H9 (cell line): ENCODE data around the gene GFPT2. TPM values are rescaled to one million over a fixed set of nuclear protein-coding genes. Genes with fewer than 3 reads are reported as not detected.
A peak's percentile ranks its signal among the peaks of the same experiment; 100 is the strongest.

Experiments
- DNase-seq: peaks from one replicate; pipeline ENCODE4 v3.0.0-alpha.2; 2017
- H2AFZ ChIP-seq: one replicate; pipeline ENCODE4 v1.6.1; 2013; ENCODE audit warnings: mild to moderate bottlenecking, low read length, control low read depth, moderate library complexity
- H2AK5ac ChIP-seq: 2 replicates; pipeline ENCODE4 v1.6.1; 2013; ENCODE audit warnings: low read length, control low read depth, mixed read lengths; ENCODE audit not compliant: insufficient read length
- H2BK120ac ChIP-seq: one replicate; pipeline ENCODE4 v1.6.1; 2013; ENCODE audit warnings: low read depth, mild to moderate bottlenecking, low read length, control low read depth, inconsistent platforms; ENCODE audit not compliant: poor library complexity, severe bottlenecking
- H2BK12ac ChIP-seq: 2 replicates; pipeline ENCODE4 v1.6.1; 2013; ENCODE audit warnings: low read length, control low read depth, mixed read lengths, low read depth; ENCODE audit not compliant: insufficient read length
- H2BK15ac ChIP-seq: 2 replicates; pipeline ENCODE4 v1.6.1; 2013; ENCODE audit warnings: low read depth, low read length, control low read depth
- H2BK20ac ChIP-seq: one replicate; pipeline ENCODE4 v1.6.1; 2013; ENCODE audit warnings: low read depth, mild to moderate bottlenecking, low read length, control low read depth, inconsistent platforms; ENCODE audit not compliant: poor library complexity, severe bottlenecking
- H2BK5ac ChIP-seq: 2 replicates; pipeline ENCODE4 v1.6.1; 2013; ENCODE audit warnings: low read length, control low read depth, mixed read lengths; ENCODE audit not compliant: insufficient read length
- H3K14ac ChIP-seq: 2 replicates; pipeline ENCODE4 v1.6.1; 2013; ENCODE audit warnings: low read length, control low read depth; ENCODE audit not compliant: insufficient read depth
- H3K18ac ChIP-seq: 2 replicates; pipeline ENCODE4 v1.6.1; 2013; ENCODE audit warnings: low read depth, mild to moderate bottlenecking, mixed read lengths, low read length, control low read depth; ENCODE audit not compliant: insufficient read length
- H3K23ac ChIP-seq: 2 replicates; pipeline ENCODE4 v1.6.1; 2013; ENCODE audit warnings: low read length, control low read depth, mixed read lengths, low read depth; ENCODE audit not compliant: insufficient read length
- H3K23me2 ChIP-seq: 2 replicates; pipeline ENCODE4 v1.6.1; 2013; ENCODE audit warnings: low read depth, mild to moderate bottlenecking, mixed read lengths, low read length, control low read depth; ENCODE audit not compliant: insufficient read length, poor library complexity, severe bottlenecking
- H3K27ac ChIP-seq: 2 replicates; pipeline ENCODE4 v1.5.1; 2013; ENCODE audit warnings: low read length, control low read depth, mixed read lengths, low read depth; ENCODE audit not compliant: insufficient read length
- H3K27me3 ChIP-seq: 2 replicates; pipeline ENCODE4 v1.6.1; 2013; ENCODE audit warnings: low read length, control low read depth, inconsistent platforms; ENCODE audit not compliant: insufficient read depth
- H3K4ac ChIP-seq: 2 replicates; pipeline ENCODE4 v1.6.1; 2013; ENCODE audit warnings: low read depth, mild to moderate bottlenecking, control low read depth, inconsistent platforms, low read length, moderate library complexity
- H3K4me1 ChIP-seq: 2 replicates; pipeline ENCODE4 v1.6.1; 2013; ENCODE audit warnings: low read length, control low read depth, inconsistent platforms; ENCODE audit not compliant: insufficient read depth
- H3K4me2 ChIP-seq: 2 replicates; pipeline ENCODE4 v1.6.1; 2013; ENCODE audit warnings: low read length, control low read depth, mixed read lengths; ENCODE audit not compliant: insufficient read length, insufficient read depth
- H3K56ac ChIP-seq: 2 replicates; pipeline ENCODE4 v1.6.1; 2013; ENCODE audit warnings: low read depth, mild to moderate bottlenecking, mixed read lengths, low read length, control low read depth; ENCODE audit not compliant: insufficient read length
- H3K79me1 ChIP-seq: 2 replicates; pipeline ENCODE4 v1.6.1; 2013; ENCODE audit warnings: low read depth, mild to moderate bottlenecking, moderate library complexity, low read length, control low read depth, inconsistent platforms; ENCODE audit not compliant: insufficient read depth, poor library complexity, severe bottlenecking
- H3K79me2 ChIP-seq: 2 replicates; pipeline ENCODE4 v1.6.1; 2013; ENCODE audit warnings: low read length, control low read depth, inconsistent platforms; ENCODE audit not compliant: insufficient read depth
- H3K9ac ChIP-seq: 2 replicates; pipeline ENCODE4 v1.6.1; 2013; ENCODE audit warnings: low read length, control low read depth, mixed read lengths; ENCODE audit not compliant: insufficient read length; ENCODE audit errors: extremely low read depth
- H3K9me3 ChIP-seq: one replicate; pipeline ENCODE4 v1.6.1; 2013; ENCODE audit warnings: low read depth, low read length, inconsistent platforms; ENCODE audit not compliant: control insufficient read depth
- H3T11ph ChIP-seq: one replicate; pipeline ENCODE4 v1.6.1; 2013; ENCODE audit warnings: mild to moderate bottlenecking, low read length, control low read depth, inconsistent platforms
- H4K20me1 ChIP-seq: one replicate; pipeline ENCODE4 v1.6.1; 2013; ENCODE audit not compliant: control insufficient read depth, insufficient read length, insufficient read depth
- H4K5ac ChIP-seq: 2 replicates; pipeline ENCODE4 v1.6.1; 2013; ENCODE audit warnings: low read depth, mild to moderate bottlenecking, mixed read lengths, low read length, control low read depth; ENCODE audit not compliant: insufficient read length
- H4K8ac ChIP-seq: replicated peaks from 2 replicates; pipeline ENCODE4 v1.6.1; 2013; ENCODE audit warnings: low read length, control low read depth, mixed read lengths, low read depth; ENCODE audit not compliant: insufficient read length
- H4K91ac ChIP-seq: 2 replicates; pipeline ENCODE4 v1.6.1; 2013; ENCODE audit warnings: low read depth, mild to moderate bottlenecking, moderate library complexity, mixed read lengths, low read length, control low read depth; ENCODE audit not compliant: insufficient read length
- H3K27ac Mint-ChIP-seq, 3 experiments: 2 replicates in 2 of 3; 3 replicates in 1 of 3; pipeline ENCODE4 v1.8.0; 2020 to 2021; ENCODE audit warnings: mixed read lengths in 3 of 3, mild to moderate bottlenecking in 1 of 3, moderate library complexity in 1 of 3
- H3K27me3 Mint-ChIP-seq: 2 replicates; pipeline ENCODE4 v1.8.0; 2021; ENCODE audit warnings: low read depth, mild to moderate bottlenecking, moderate library complexity, mixed read lengths
- H3K36me3 Mint-ChIP-seq, 3 experiments: 2 replicates in 2 of 3; 3 replicates in 1 of 3; pipeline ENCODE4 v1.8.0; 2020 to 2021; ENCODE audit warnings: low read depth in 3 of 3, mixed read lengths in 3 of 3; ENCODE audit not compliant: insufficient read depth in 1 of 3
- H3K4me1 Mint-ChIP-seq, 2 experiments: 2 replicates each; pipeline ENCODE4 v1.8.0; 2020; ENCODE audit warnings: mixed read lengths in 2 of 2
- H3K4me3 Mint-ChIP-seq, 2 experiments: 2 replicates in 1 of 2; 3 replicates in 1 of 2; pipeline ENCODE4 v1.8.0; 2020 to 2021; ENCODE audit warnings: mild to moderate bottlenecking in 2 of 2, mixed read lengths in 2 of 2, moderate library complexity in 1 of 2
- H3K9me3 Mint-ChIP-seq, 2 experiments: 2 replicates in 1 of 2; 3 replicates in 1 of 2; pipeline ENCODE4 v1.8.0; 2020; ENCODE audit warnings: mild to moderate bottlenecking in 2 of 2, mixed read lengths in 2 of 2, moderate library complexity in 1 of 2
- WGBS: extraction: QIAGEN DNeasy Blood & Tissue Kit; methylation state at CpG from one replicate; pipeline ENCODE4 v1.1.7; 2013; ENCODE audit warnings: missing lambda C conversion rate, low lambda C conversion rate, mixed read lengths; ENCODE audit not compliant: insufficient read length; ENCODE audit errors: extremely low coverage; 5-methylcytosine and 5-hydroxymethylcytosine counted together
- total RNA-seq: library from RNA; stranded (reverse); gene quantifications from 2 replicates; pipeline ENCODE4 v1.2.1, GENCODE V29; 2021
- TF ChIP-seq, protein P1 (sequence below): fragments of 200-600 bp; sonication (generic); conservative IDR thresholded peaks from 3 replicates; pipeline ENCODE4 v1.8.0; 2021; ENCODE audit warnings: antibody characterized with exemption, mild to moderate bottlenecking

The GFPT2 gene
- total RNA-seq, 1 experiment from 2014 or later, result 89.8 TPM

DNA sequence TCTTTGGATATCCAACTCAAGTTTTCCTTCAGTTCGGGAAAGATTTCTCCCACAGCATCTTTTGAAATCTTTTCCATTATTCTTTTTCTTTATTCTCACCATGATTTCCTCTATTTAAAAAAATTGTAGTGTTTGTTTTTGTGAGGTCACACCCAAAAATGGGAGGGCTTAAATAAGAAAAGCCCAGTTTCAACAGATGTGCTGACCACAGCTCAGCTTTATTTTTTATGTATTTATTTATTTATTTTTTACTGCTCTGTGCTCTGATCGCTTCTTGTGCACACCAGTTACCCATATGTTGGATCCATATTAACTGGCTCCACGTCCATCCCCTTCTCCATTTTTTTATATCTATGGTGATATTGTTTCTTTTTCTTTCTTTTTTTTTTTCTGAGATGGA lies 20.3 kb downstream of the GFPT2 start:
- Mint-ChIP-seq H3K27me3 (no peaks in the 10 kb centered on the region), H3K36me3 (peaks cover 82 to 90% (median 87%) of the 10 kb centered on the region in 3 experiments), H3K4me3 (no peak overlapping the region), H3K4me1 (peaks cover 22 to 28% of the 10 kb centered on the region in 2 experiments), H3K9me3 (peaks cover 3 to 7% of the 10 kb centered on the region in 2 experiments; a peak in 3 of 5 replicates), H3K27ac (peak overlapping the region in 2 of 3 experiments; percentile 64 to 98; a peak in 3 of 7 replicates)
- H3K23me2 ChIP-seq, result no peaks in the 10 kb centered on the region
- H4K20me1 ChIP-seq, result no peaks in the 10 kb centered on the region
- WGBS, result no CpG with 5 or more reads among the region's 3 CpGs
- no peak overlapping the region for H4K8ac ChIP-seq
- H3K23ac ChIP-seq, result no peak overlapping the region
- no peak overlapping the region for H2AFZ ChIP-seq
- TF ChIP-seq, protein P1, sequence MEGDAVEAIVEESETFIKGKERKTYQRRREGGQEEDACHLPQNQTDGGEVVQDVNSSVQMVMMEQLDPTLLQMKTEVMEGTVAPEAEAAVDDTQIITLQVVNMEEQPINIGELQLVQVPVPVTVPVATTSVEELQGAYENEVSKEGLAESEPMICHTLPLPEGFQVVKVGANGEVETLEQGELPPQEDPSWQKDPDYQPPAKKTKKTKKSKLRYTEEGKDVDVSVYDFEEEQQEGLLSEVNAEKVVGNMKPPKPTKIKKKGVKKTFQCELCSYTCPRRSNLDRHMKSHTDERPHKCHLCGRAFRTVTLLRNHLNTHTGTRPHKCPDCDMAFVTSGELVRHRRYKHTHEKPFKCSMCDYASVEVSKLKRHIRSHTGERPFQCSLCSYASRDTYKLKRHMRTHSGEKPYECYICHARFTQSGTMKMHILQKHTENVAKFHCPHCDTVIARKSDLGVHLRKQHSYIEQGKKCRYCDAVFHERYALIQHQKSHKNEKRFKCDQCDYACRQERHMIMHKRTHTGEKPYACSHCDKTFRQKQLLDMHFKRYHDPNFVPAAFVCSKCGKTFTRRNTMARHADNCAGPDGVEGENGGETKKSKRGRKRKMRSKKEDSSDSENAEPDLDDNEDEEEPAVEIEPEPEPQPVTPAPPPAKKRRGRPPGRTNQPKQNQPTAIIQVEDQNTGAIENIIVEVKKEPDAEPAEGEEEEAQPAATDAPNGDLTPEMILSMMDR, result no peak
- H3K14ac ChIP-seq, result no peak overlapping the region
- H3K4me2 ChIP-seq, result no peak overlapping the region
- H3T11ph ChIP-seq, result no peak overlapping the region
- H3K9ac ChIP-seq, result no peak overlapping the region
- no peak overlapping the region for H4K5ac ChIP-seq
- no peaks in the 10 kb centered on the region for H3K79me1 ChIP-seq
- H3K4ac ChIP-seq, result no peak overlapping the region
- H3K56ac ChIP-seq, result no peak overlapping the region
- no peaks in the 10 kb centered on the region; the same call in 1 of the 2 replicates for H3K79me2 ChIP-seq
- H2AK5ac ChIP-seq, result no peak overlapping the region
- no peak overlapping the region for H3K27ac ChIP-seq
- H2BK20ac ChIP-seq, result no peak overlapping the region
- DNase-seq, result no peak
- H4K91ac ChIP-seq, result no peak overlapping the region
- no peaks in the 10 kb centered on the region for H3K27me3 ChIP-seq
- H2BK15ac ChIP-seq, result no peak overlapping the region
- no peak overlapping the region for H2BK120ac ChIP-seq
- H3K9me3 ChIP-seq, result no peaks in the 10 kb centered on the region
- no peak overlapping the region for H3K18ac ChIP-seq
- peaks cover 7% of the 10 kb centered on the region for H3K4me1 ChIP-seq
- H2BK12ac ChIP-seq, result no peak overlapping the region
- H2BK5ac ChIP-seq, result no peak overlapping the region
